Ovary (tissue), 9 donors: ENCODE measurements around the gene TBATA. TPM values are rescaled to one million over a fixed set of nuclear protein-coding genes. Genes with fewer than 3 reads are reported as not detected.
A peak's percentile ranks its signal among the peaks of the same experiment; 100 is the strongest.

Source experiments
- DNase-seq, 5 donors: peaks; one replicate each; pipeline ENCODE4 v3.0.0-alpha.2; 2019 to 2020
- H3K27ac ChIP-seq, 2 donors: fragments of 200-600 bp; one replicate each; pipeline versions ENCODE4 v1.5.1 to v1.8.0; 2019 to 2022
- H3K27me3 ChIP-seq: fragments of 200-600 bp; one replicate; pipeline ENCODE4 v1.8.0; 2022
- H3K36me3 ChIP-seq: fragments of 200-600 bp; sonication (generic); one replicate; pipeline ENCODE4 v1.5.1; 2019
- H3K4me1 ChIP-seq: one replicate; pipeline ENCODE4 v1.8.1; 2013; ENCODE audit warnings: mild to moderate bottlenecking, moderate library complexity; ENCODE audit not compliant: insufficient read depth
- H3K4me3 ChIP-seq: fragments of 200-600 bp; sonication (generic); one replicate; pipeline ENCODE4 v1.5.1; 2017
- H3K9me3 ChIP-seq, 2 donors: fragments of 200-600 bp in 1 of 2; sonication (generic) in 1 of 2; one replicate each; pipeline versions ENCODE4 v1.5.1 to v1.8.1; 2013 to 2019; ENCODE audit warnings: mild to moderate bottlenecking in 1 of 2, moderate library complexity in 1 of 2
- CTCF ChIP-seq, 3 donors: fragments of 450-650 bp in 2 of 3; fragments of 200-600 bp in 1 of 3; IDR thresholded peaks; one replicate each; pipeline versions ENCODE4 v1.5.1 to v1.8.0; 2016 to 2022; ENCODE audit warnings: antibody characterized with exemption in 3 of 3, mild to moderate bottlenecking in 1 of 3
- EP300 ChIP-seq: sonication (generic); formaldehyde crosslinking; IDR thresholded peaks from one replicate; pipeline ENCODE4 v1.6.1; 2017; ENCODE audit warnings: antibody characterized with exemption
- POLR2A ChIP-seq: fragments of 450-650 bp; IDR thresholded peaks from one replicate; pipeline ENCODE4 v1.6.1; 2017; ENCODE audit warnings: antibody characterized with exemption, mild to moderate bottlenecking, moderate library complexity
- WGBS, 3 donors: extraction: QIAGEN DNeasy Blood & Tissue Kit in 1 of 3; methylation state at CpG; one replicate each; pipeline versions ENCODE4 v1.1.5 to v1.1.7; 2013 to 2017; 5-methylcytosine and 5-hydroxymethylcytosine counted together
- intact Hi-C, 4 donors: fragments of 100-400 bp; cut with DNase I; formaldehyde crosslinking; loops; one replicate each; pipeline versions ENCODE4 v1.11.0 to v1.15.1; 2022 to 2023
- polyA plus RNA-seq, 2 donors: library from polyadenylated mRNA; stranded (reverse); fragments of 200-250 nt in 1 of 2; fragments of 350-450 nt in 1 of 2; fragmentation: Illumina TruSeq in 1 of 2; extraction: RNeasy Lipid Tissue Mini Kit (QIAGEN cat#74804) in 1 of 2; gene quantifications; one replicate each; pipeline ENCODE4 v1.2.3, GENCODE V29; 2013 to 2014
- total RNA-seq, 7 donors: library from RNA; depleted of rRNA in 2 of 7; stranded (reverse); fragments of >200 nt in 2 of 7; fragmentation: NEBNext Ultra II Directional in 3 of 7; extraction: Animal tissue kit (Norgen Biotek cat#: 25700) in 3 of 7; gene quantifications; one replicate each; pipeline versions ENCODE4 v1.1.0 to v1.2.4, GENCODE V29; 2016 to 2023
- donor health status: DM: no; HTN: no; CAD: no; lungs with moderate emphysema.
- donor health status: DM: no; HTN: no; CAD: no.
- donor health status: Bipolar disorder and iron deficiency.
- donor health status: DM: yes; HTN: yes; CAD: no.
- donor health status: DM: no; HTN: no; CAD: no.
- donor health status: DM: yes; HTN: yes; CAD: no.

The TBATA gene
- total and polyA plus RNA-seq, 9 donors, result not detected

- intact Hi-C loops, result loop anchor here (2.0 to 10.0 kb wide), 7 partner anchors 202 to 297 kb away; no protein-coding TSS in a partner anchor
- DNase-seq, result peak in 1 of 5 donors; percentile 30
- Histone ChIP-seq H3K27me3 (no peaks in the 10 kb centered on the region), H3K36me3 (no peaks in the 10 kb centered on the region), H3K4me1 (no peaks in the 10 kb centered on the region), H3K4me3 (no peak overlapping the region), H3K9me3 (no peaks in the 10 kb centered on the region), H3K27ac (no peak overlapping the region)
- WGBS, 3 donors, result 72 to 80% (median 73%) methylated on average over 6 to 7 of the region's 7 CpGs
- TF ChIP-seq EP300, result no peak
- no peak for TF ChIP-seq POLR2A
- no peak for TF ChIP-seq CTCF (IDR thresholded peaks at IDR 0.05)
These were observed 25.4 kb downstream of the TBATA start for GRCh38 chr10:70759781-70760180.

- H3K36me3 ChIP-seq, result no peaks in the 10 kb centered on the region
- DNase-seq, result peak; percentile 65 to 78 (median 74)
- 19 to 24% (median 20%) methylated on average over 7 of the region's 7 CpGs for WGBS, 3 donors
- no peak overlapping the region for H3K27ac ChIP-seq
- H3K4me1 ChIP-seq, result no peaks in the 10 kb centered on the region
- intact Hi-C loops, result loop anchor here (2.0 to 10.0 kb wide), 4 partner anchors 208 to 297 kb away; no protein-coding TSS in a partner anchor
- no peaks in the 10 kb centered on the region for H3K9me3 ChIP-seq
- H3K4me3 ChIP-seq, result no peak overlapping the region
- TF ChIP-seq POLR2A (no peak), EP300 (no peak), CTCF (IDR thresholded peaks at IDR 0.05) (peak in 2 of 3 donors; percentile 23 to 60)
- H3K27me3 ChIP-seq, result no peaks in the 10 kb centered on the region
These were observed 26.2 kb downstream of the TBATA start for GRCh38 chr10:70758757-70759514.

- intact Hi-C loops, result loop anchor here (2.0 to 10.0 kb wide), 4 partner anchors 207 to 296 kb away; no protein-coding TSS in a partner anchor
- Histone ChIP-seq H3K9me3 (no peaks in the 10 kb centered on the region), H3K4me1 (no peaks in the 10 kb centered on the region), H3K4me3 (no peak overlapping the region), H3K27me3 (no peaks in the 10 kb centered on the region), H3K27ac (no peak overlapping the region), H3K36me3 (no peaks in the 10 kb centered on the region)
- TF ChIP-seq POLR2A, result no peak
- no peak for TF ChIP-seq CTCF (IDR thresholded peaks at IDR 0.05)
- no peak for TF ChIP-seq EP300
- DNase-seq, result peak in 2 of 5 donors; percentile 26 to 33
- WGBS, 3 donors, result 80 to 90% (median 89%) methylated on average over 13 of the region's 13 CpGs
These were observed 27.3 kb downstream of the TBATA start for GRCh38 chr10:70757856-70758255.

- intact Hi-C loops, result loop anchor here (5.0 to 10.0 kb wide), 3 partner anchors 210 to 295 kb away; no protein-coding TSS in a partner anchor
- Histone ChIP-seq H3K36me3 (no peaks in the 10 kb centered on the region), H3K4me3 (no peak overlapping the region), H3K27ac (no peak overlapping the region), H3K4me1 (no peaks in the 10 kb centered on the region), H3K9me3 (no peaks in the 10 kb centered on the region), H3K27me3 (no peaks in the 10 kb centered on the region)
- no peak for TF ChIP-seq POLR2A
- TF ChIP-seq EP300, result no peak
- no peak for TF ChIP-seq CTCF (IDR thresholded peaks at IDR 0.05)
- WGBS, 3 donors, result 84 to 86% (median 85%) methylated on average over 8 of the region's 8 CpGs
- no peak for DNase-seq
These were observed 28.3 kb downstream of the TBATA start for GRCh38 chr10:70756700-70757360.
